T follicular helper cell (primary cell): ENCODE measurements around the gene PTMS.
"Not testable (repeated sequence)": the region's sequence is repeated elsewhere in the genome, so short reads cannot be mapped to it uniquely, and the experiment has no call there.

Source experiments
- DNase-seq: peaks from one replicate; pipeline ENCODE4 v3.0.0-alpha.2; 2020; ENCODE audit warnings: low read depth
- total RNA-seq, 2 experiments: gene quantifications; one replicate each; lab custom pipeline; 2026; lab: John Stamatoyannopoulos, UW

PTMS gene
- 1.4 to 3.2 reads per million in 2 experiments for total RNA-seq

GRCh38 chr12:6765634-6766581 is at the start of gene PTMS:
TSS of gene PTMS (plus strand) at chr12:6766363. CDS start at chr12:6766706, 343 bp downstream.
- no peak for DNase-seq

GRCh38 chr12:6716874-6717437 is 49.2 kb upstream of the PTMS start:
- no peak for DNase-seq

- DNase-seq: no peak
Measured at GRCh38 chr12:6722863-6723262, 43.3 kb upstream of the PTMS start.

GRCh38 chr12:6723607-6724408 is 42.4 kb upstream of the PTMS start, which contains the start of gene COPS7A:
TSS of gene COPS7A (plus strand) at chr12:6724046. CDS start at chr12:6724657, 611 bp downstream.
- peak; percentile 82 for DNase-seq

- no peak for DNase-seq
Measured at GRCh38 chr12:6724409-6724797, 41.8 kb upstream of the PTMS start.

GRCh38 chr12:6725350-6725749 is 40.8 kb upstream of the PTMS start:
- no peak for DNase-seq

- no peak for DNase-seq
Measured at GRCh38 chr12:6729186-6729585, 37.0 kb upstream of the PTMS start.

GRCh38 chr12:6730169-6730568 is 36.0 kb upstream of the PTMS start:
- DNase-seq: no peak

- no peak for DNase-seq
Measured at GRCh38 chr12:6734506-6735387, 31.4 kb upstream of the PTMS start.

- DNase-seq: peak; percentile 9
Measured at GRCh38 chr12:6735448-6736191, 30.5 kb upstream of the PTMS start.

GRCh38 chr12:6736754-6737153 is 29.4 kb upstream of the PTMS start:
- DNase-seq: no peak

GRCh38 chr12:6742080-6742479 is 24.1 kb upstream of the PTMS start:
- DNase-seq: not testable (repeated sequence)

GRCh38 chr12:6742834-6743233 is 23.3 kb upstream of the PTMS start:
- no peak for DNase-seq

- not testable (repeated sequence) for DNase-seq
Measured at GRCh38 chr12:6743300-6743699, 22.9 kb upstream of the PTMS start.

GRCh38 chr12:6745741-6746525 is 20.2 kb upstream of the PTMS start:
- no peak for DNase-seq

- DNase-seq: no peak
Measured at GRCh38 chr12:6747216-6747615, 18.9 kb upstream of the PTMS start.

GRCh38 chr12:6748761-6749160 is 17.4 kb upstream of the PTMS start:
- no peak for DNase-seq

- DNase-seq: no peak
Measured at GRCh38 chr12:6750506-6750905, 15.7 kb upstream of the PTMS start.

GRCh38 chr12:6751767-6752166 is 14.4 kb upstream of the PTMS start:
- no peak for DNase-seq
